Neutrophil (primary cell): Measurements from ENCODE around the gene SORCS1.

Experiments
- H3K27ac ChIP-seq: fragments of 200-600 bp; sonication (generic); 2 replicates; pipeline ENCODE4 v1.5.1; 2016; ENCODE audit warnings: mild to moderate bottlenecking, moderate library complexity
- H3K27me3 ChIP-seq: fragments of 200-600 bp; sonication (generic); 2 replicates; pipeline ENCODE4 v1.6.0; 2016; ENCODE audit warnings: mild to moderate bottlenecking
- H3K36me3 ChIP-seq: fragments of 200-600 bp; sonication (generic); 2 replicates; pipeline ENCODE4 v1.5.1; 2017
- H3K4me1 ChIP-seq, 2 experiments: fragments of 200-600 bp in 1 of 2; sonication (generic) in 1 of 2; 1 replicate in 1 of 2; 2 replicates in 1 of 2; pipeline versions ENCODE4 v1.5.1 to v1.6.1; 2013 to 2016; ENCODE audit warnings: low read depth in 1 of 2, low read length in 1 of 2, mild to moderate bottlenecking in 1 of 2, moderate library complexity in 1 of 2; ENCODE audit not compliant: control insufficient read depth in 1 of 2, insufficient read depth in 1 of 2
- H3K4me3 ChIP-seq, 2 experiments: fragments of 200-600 bp in 1 of 2; sonication (generic) in 1 of 2; 1 replicate in 1 of 2; 2 replicates in 1 of 2; pipeline ENCODE4 v1.5.1; 2013 to 2016; ENCODE audit warnings: low read depth in 1 of 2, low read length in 1 of 2, mild to moderate bottlenecking in 1 of 2, moderate library complexity in 1 of 2
- H3K9me3 ChIP-seq: fragments of 200-600 bp; sonication (generic); 2 replicates; pipeline ENCODE4 v1.5.1; 2016
- CTCF ChIP-seq: fragments of 200-600 bp; sonication (generic); IDR thresholded peaks from 2 replicates; pipeline ENCODE4 v1.5.1; 2016; ENCODE audit warnings: antibody characterized with exemption

Gene SORCS1

GRCh38 chr10:106911096-106911495, 253.4 kb downstream of the SORCS1 start:
- no peaks in the 10 kb centered on the region for H3K27me3 ChIP-seq
- no peak for TF ChIP-seq CTCF
- H3K4me1 ChIP-seq: no peaks in the 10 kb centered on the region
- no peaks in the 10 kb centered on the region for H3K9me3 ChIP-seq
- H3K36me3 ChIP-seq: no peaks in the 10 kb centered on the region
- no peak overlapping the region for H3K4me3 ChIP-seq
- no peak overlapping the region for H3K27ac ChIP-seq

GRCh38 chr10:106910666-106911065, 253.8 kb downstream of the SORCS1 start:
- Histone ChIP-seq H3K27ac (no peak overlapping the region), H3K36me3 (no peaks in the 10 kb centered on the region), H3K4me3 (no peak overlapping the region), H3K4me1 (no peaks in the 10 kb centered on the region), H3K9me3 (no peaks in the 10 kb centered on the region), H3K27me3 (no peaks in the 10 kb centered on the region)
- no peak for TF ChIP-seq CTCF

- Histone ChIP-seq H3K9me3 (no peaks in the 10 kb centered on the region), H3K27me3 (no peaks in the 10 kb centered on the region), H3K4me3 (no peak overlapping the region), H3K4me1 (no peaks in the 10 kb centered on the region), H3K36me3 (no peaks in the 10 kb centered on the region), H3K27ac (no peak overlapping the region)
- TF ChIP-seq CTCF: no peak
These were observed 256.3 kb downstream of the SORCS1 start for GRCh38 chr10:106908225-106908624.

GRCh38 chr10:106904209-106904608, 260.3 kb downstream of the SORCS1 start:
- H3K9me3 ChIP-seq: no peaks in the 10 kb centered on the region
- no peaks in the 10 kb centered on the region for H3K27me3 ChIP-seq
- no peak for TF ChIP-seq CTCF
- no peaks in the 10 kb centered on the region for H3K36me3 ChIP-seq
- H3K4me3 ChIP-seq: no peak overlapping the region
- H3K27ac ChIP-seq: no peak overlapping the region
- no peaks in the 10 kb centered on the region for H3K4me1 ChIP-seq

GRCh38 chr10:106903180-106903579, 261.3 kb downstream of the SORCS1 start:
- no peaks in the 10 kb centered on the region for H3K36me3 ChIP-seq

More at GRCh38 chr10:106903180-106903579, 261.3 kb downstream of the SORCS1 start:
- Histone ChIP-seq H3K9me3 (no peaks in the 10 kb centered on the region), H3K4me3 (no peak overlapping the region), H3K27ac (no peak overlapping the region), H3K4me1 (no peaks in the 10 kb centered on the region), H3K27me3 (no peaks in the 10 kb centered on the region)
- no peak for TF ChIP-seq CTCF
